Activated CD4-positive, alpha-beta T cell treated with anti-CD3 and anti-CD28 coated beads for 36 hours (primary cell): ENCODE measurements around the gene ATAD3A. TPM values are rescaled to one million over a fixed set of nuclear protein-coding genes. Genes with fewer than 3 reads are reported as not detected.
"Not testable (repeated sequence)": the region's sequence is repeated elsewhere in the genome, so short reads cannot be mapped to it uniquely, and the experiment has no call there.

ENCODE experiments used
- ATAC-seq: fragments of 200-7000 bp; cut with Tn5 transposase; one replicate; pipeline ENCODE4 v1.10.0; 2021; ENCODE audit warnings: mild to moderate bottlenecking, moderate library complexity
- CTCF ChIA-PET: fragments of 350-600 bp; sonication (Branson Sonifier 250); formaldehyde crosslinking; loops from one replicate; lab custom pipeline; 2021; ENCODE audit warnings: antibody characterized with exemption; lab: Charles Lee
- POLR2A ChIA-PET: fragments of 350-600 bp; sonication (Branson Sonifier 250); formaldehyde crosslinking; loops from one replicate; lab custom pipeline; 2021; ENCODE audit warnings: antibody characterized with exemption, inconsistent platforms; lab: Charles Lee
- DNase-seq: peaks from one replicate; pipeline ENCODE4 v3.0.0-alpha.2; 2020
- H3K27ac Mint-ChIP-seq: one replicate; pipeline ENCODE4 v1.8.0; 2021; ENCODE audit warnings: mixed read lengths
- H3K27me3 Mint-ChIP-seq: one replicate; pipeline ENCODE4 v1.8.0; 2021; ENCODE audit warnings: mixed read lengths
- H3K36me3 Mint-ChIP-seq: one replicate; pipeline ENCODE4 v1.8.0; 2021; ENCODE audit warnings: low read depth, mixed read lengths
- H3K4me1 Mint-ChIP-seq: one replicate; pipeline ENCODE4 v1.8.0; 2021; ENCODE audit warnings: mixed read lengths
- H3K4me3 Mint-ChIP-seq: one replicate; pipeline ENCODE4 v1.8.0; 2021; ENCODE audit warnings: mild to moderate bottlenecking, moderate library complexity, mixed read lengths
- H3K9me3 Mint-ChIP-seq: one replicate; pipeline ENCODE4 v1.8.0; 2021; ENCODE audit warnings: low read depth, mixed read lengths
- intact Hi-C, 2 experiments: fragments of 100-400 bp; cut with DNase I in 1 of 2; cut with micrococcal nuclease in 1 of 2; formaldehyde crosslinking; loops; one replicate each; pipeline versions ENCODE4 v1.14.2 to v1.15.1; 2022 to 2024; cut with DNase I, micrococcal nuclease
- total RNA-seq, 2 experiments: library from RNA; stranded (reverse); gene quantifications; one replicate each; pipeline ENCODE4 v1.2.3, GENCODE V29; 2021

Gene ATAD3A
- total RNA-seq, 2 experiments from 2014 or later, result 39.9 to 42.9 TPM

DNA sequence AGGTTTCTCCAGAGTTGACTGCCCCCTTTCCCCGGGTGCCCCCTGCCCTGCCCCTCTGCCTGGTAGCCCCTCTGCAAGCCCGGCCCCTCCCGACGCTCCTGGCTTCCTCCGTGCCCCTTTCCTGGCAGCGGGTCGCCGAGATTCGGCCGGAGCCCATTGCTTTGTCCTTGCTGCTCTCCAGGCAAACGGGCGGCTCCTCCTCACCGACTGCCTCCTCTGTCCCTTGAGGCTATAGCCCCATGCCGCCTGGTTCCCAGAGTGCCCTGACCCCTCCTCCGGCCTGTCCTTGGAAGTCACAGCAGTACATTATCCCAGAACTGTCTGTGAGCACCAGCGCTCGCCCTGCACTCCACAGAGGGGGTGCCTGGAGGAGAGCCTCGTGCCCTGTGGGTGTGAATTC is 1.7 kb downstream of the ATAD3A start:
- POLR2A ChIA-PET, ATAC-seq, H3K4me1 Mint-ChIP-seq, H3K27me3 Mint-ChIP-seq, CTCF ChIA-PET, H3K27ac Mint-ChIP-seq, H3K9me3 Mint-ChIP-seq, DNase-seq: not testable (repeated sequence)
- intact Hi-C loops, result loop anchor here (2.0 to 10.0 kb wide), 3 partner anchors 61 to 239 kb away; partner anchors contain the start of genes MMP23B (in 1 of the 2), SSU72 (in 1 of the 2) and UBE2J2 (in 1 of the 2)
- Mint-ChIP-seq H3K4me3 (peak overlapping the region; percentile 65), H3K36me3 (peaks cover 14% of the 10 kb centered on the region)

DNA sequence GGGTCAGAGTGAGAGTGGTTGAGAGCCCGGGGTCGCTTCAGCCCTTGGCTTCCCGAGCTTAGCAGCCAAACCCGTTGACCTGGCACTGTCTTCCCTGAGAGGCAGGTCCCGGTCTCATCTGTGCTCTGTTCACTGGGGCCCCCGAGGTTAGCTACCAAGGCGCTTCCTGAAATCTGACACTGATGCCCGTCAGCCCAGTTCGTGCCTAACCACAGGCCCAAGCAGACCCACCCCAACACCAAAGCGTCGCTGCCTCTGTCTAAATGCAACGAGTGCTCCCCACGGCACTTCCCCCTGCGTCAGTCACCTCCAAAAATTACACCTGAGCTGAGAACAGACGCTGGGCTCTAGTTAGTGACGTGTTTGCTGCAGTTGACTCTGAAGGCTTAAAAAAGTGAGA is 2.4 kb downstream of the ATAD3A start:
- H3K4me1 Mint-ChIP-seq, DNase-seq, H3K4me3 Mint-ChIP-seq, H3K9me3 Mint-ChIP-seq, H3K27me3 Mint-ChIP-seq, ATAC-seq, POLR2A ChIA-PET, CTCF ChIA-PET, H3K27ac Mint-ChIP-seq: not testable (repeated sequence)
- intact Hi-C loops, result loop anchor here in 1 of 2 experiments (5.0 to 10.0 kb wide), 2 partner anchors 118 to 240 kb away; partner anchors contain the start of genes MMP23B and UBE2J2
- peaks cover 15% of the 10 kb centered on the region for H3K36me3 Mint-ChIP-seq

GRCh38 chr1:1516923-1517322 is 5.0 kb downstream of the ATAD3A start:
- DNase-seq, H3K4me1 Mint-ChIP-seq, H3K27ac Mint-ChIP-seq, H3K27me3 Mint-ChIP-seq, H3K4me3 Mint-ChIP-seq, POLR2A ChIA-PET, CTCF ChIA-PET, H3K9me3 Mint-ChIP-seq, ATAC-seq: not testable (repeated sequence)
- H3K36me3 Mint-ChIP-seq, result peaks cover 21% of the 10 kb centered on the region
- intact Hi-C loops, result loop anchor here in 1 of 2 experiments (10.0 kb wide), 1 partner anchor 242 kb away; the partner anchor contains the start of gene UBE2J2

- intact Hi-C loops, result loop anchor here in 1 of 2 experiments (10.0 kb wide), 1 partner anchor 243 kb away; the partner anchor contains the start of gene UBE2J2
- H3K4me1 Mint-ChIP-seq, result peaks cover 2% of the 10 kb centered on the region
- no peaks in the 10 kb centered on the region for H3K9me3 Mint-ChIP-seq
- ATAC-seq (no peak), DNase-seq (no peak)
- H3K36me3 Mint-ChIP-seq, result peaks cover 21% of the 10 kb centered on the region
- H3K27ac Mint-ChIP-seq, result no peak overlapping the region
- H3K4me3 Mint-ChIP-seq, result no peak overlapping the region
- POLR2A ChIA-PET, result no interaction called here
- H3K27me3 Mint-ChIP-seq, result no peaks in the 10 kb centered on the region
- CTCF ChIA-PET, result no interaction called here
Measured at GRCh38 chr1:1517973-1518620, 6.1 kb downstream of the ATAD3A start.

GRCh38 chr1:1518621-1519007 is 6.7 kb downstream of the ATAD3A start:
- H3K4me1 Mint-ChIP-seq, ATAC-seq, POLR2A ChIA-PET, H3K27ac Mint-ChIP-seq, DNase-seq, H3K27me3 Mint-ChIP-seq, H3K9me3 Mint-ChIP-seq, H3K4me3 Mint-ChIP-seq, CTCF ChIA-PET: not testable (repeated sequence)
- intact Hi-C loops, result loop anchor here in 1 of 2 experiments (10.0 kb wide), 1 partner anchor 244 kb away; the partner anchor contains the start of gene UBE2J2
- peaks cover 21% of the 10 kb centered on the region for H3K36me3 Mint-ChIP-seq

GRCh38 chr1:1519805-1520505 is 8.0 kb downstream of the ATAD3A start:
- H3K4me1 Mint-ChIP-seq, POLR2A ChIA-PET, CTCF ChIA-PET, H3K4me3 Mint-ChIP-seq, H3K9me3 Mint-ChIP-seq, H3K27ac Mint-ChIP-seq, ATAC-seq, H3K27me3 Mint-ChIP-seq, DNase-seq: not testable (repeated sequence)
- intact Hi-C loops, result loop anchor here in 1 of 2 experiments (10.0 kb wide), 1 partner anchor 245 kb away; the partner anchor contains the start of gene UBE2J2
- peaks cover 21% of the 10 kb centered on the region for H3K36me3 Mint-ChIP-seq

GRCh38 chr1:1521331-1521730 is 9.4 kb downstream of the ATAD3A start:
- intact Hi-C loops, result no loop called here
- Mint-ChIP-seq H3K27ac (no peak overlapping the region), H3K36me3 (peaks cover 16% of the 10 kb centered on the region), H3K4me1 (no peaks in the 10 kb centered on the region), H3K27me3 (no peaks in the 10 kb centered on the region), H3K4me3 (no peak overlapping the region), H3K9me3 (no peaks in the 10 kb centered on the region)
- ChIA-PET CTCF (no interaction called here), POLR2A (no interaction called here)
- ATAC-seq, result no peak
- DNase-seq, result no peak

DNA sequence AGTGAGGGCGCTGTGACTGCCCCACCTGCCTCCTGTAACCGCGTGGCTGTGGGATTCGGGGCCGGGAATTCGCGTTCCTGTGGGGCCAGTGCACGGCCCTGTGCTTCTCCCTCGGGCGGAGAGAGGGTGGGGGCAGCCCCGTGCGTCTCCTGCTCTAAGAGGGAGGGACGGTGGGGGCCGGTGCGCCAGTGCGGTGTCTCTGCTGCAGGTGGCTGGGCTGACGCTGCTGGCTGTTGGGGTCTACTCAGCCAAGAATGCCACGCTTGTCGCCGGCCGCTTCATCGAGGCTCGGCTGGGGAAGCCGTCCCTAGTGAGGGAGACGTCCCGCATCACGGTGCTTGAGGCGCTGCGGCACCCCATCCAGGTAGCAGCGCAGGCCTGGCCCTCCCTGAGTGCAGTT is 10.6 kb downstream of the ATAD3A start:
- intact Hi-C loops, DNase-seq, POLR2A ChIA-PET, H3K4me3 Mint-ChIP-seq, H3K9me3 Mint-ChIP-seq, H3K27ac Mint-ChIP-seq, ATAC-seq, H3K27me3 Mint-ChIP-seq, H3K4me1 Mint-ChIP-seq, CTCF ChIA-PET: not testable (repeated sequence)
- H3K36me3 Mint-ChIP-seq, result peaks cover 17% of the 10 kb centered on the region

GRCh38 chr1:1523226-1523625 is 11.3 kb downstream of the ATAD3A start:
- ATAC-seq, H3K27ac Mint-ChIP-seq, intact Hi-C loops, H3K9me3 Mint-ChIP-seq, POLR2A ChIA-PET, CTCF ChIA-PET, H3K4me3 Mint-ChIP-seq, DNase-seq, H3K4me1 Mint-ChIP-seq, H3K27me3 Mint-ChIP-seq: not testable (repeated sequence)
- H3K36me3 Mint-ChIP-seq, result peaks cover 15% of the 10 kb centered on the region

DNA sequence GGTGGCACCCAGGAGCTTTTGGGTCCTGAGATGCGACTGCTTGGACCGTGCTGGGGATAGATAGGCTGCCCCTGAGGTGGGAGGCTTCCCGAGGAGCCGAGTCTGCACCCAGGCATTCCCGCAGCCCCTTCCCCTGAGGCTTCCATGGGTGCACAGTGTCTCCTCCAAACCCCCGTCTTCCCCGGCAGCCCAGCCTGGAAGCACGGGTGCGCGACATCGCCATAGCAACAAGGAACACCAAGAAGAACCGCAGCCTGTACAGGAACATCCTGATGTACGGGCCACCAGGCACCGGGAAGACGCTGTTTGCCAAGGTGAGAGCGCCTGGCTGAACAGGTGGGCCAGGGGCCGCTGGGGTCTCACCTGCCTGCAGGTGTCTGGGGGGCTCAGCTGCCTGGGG is 11.7 kb downstream of the ATAD3A start:
- DNase-seq, H3K27ac Mint-ChIP-seq, H3K9me3 Mint-ChIP-seq, ATAC-seq, POLR2A ChIA-PET, intact Hi-C loops, CTCF ChIA-PET, H3K4me1 Mint-ChIP-seq, H3K27me3 Mint-ChIP-seq, H3K4me3 Mint-ChIP-seq: not testable (repeated sequence)
- peaks cover 12% of the 10 kb centered on the region for H3K36me3 Mint-ChIP-seq

DNA sequence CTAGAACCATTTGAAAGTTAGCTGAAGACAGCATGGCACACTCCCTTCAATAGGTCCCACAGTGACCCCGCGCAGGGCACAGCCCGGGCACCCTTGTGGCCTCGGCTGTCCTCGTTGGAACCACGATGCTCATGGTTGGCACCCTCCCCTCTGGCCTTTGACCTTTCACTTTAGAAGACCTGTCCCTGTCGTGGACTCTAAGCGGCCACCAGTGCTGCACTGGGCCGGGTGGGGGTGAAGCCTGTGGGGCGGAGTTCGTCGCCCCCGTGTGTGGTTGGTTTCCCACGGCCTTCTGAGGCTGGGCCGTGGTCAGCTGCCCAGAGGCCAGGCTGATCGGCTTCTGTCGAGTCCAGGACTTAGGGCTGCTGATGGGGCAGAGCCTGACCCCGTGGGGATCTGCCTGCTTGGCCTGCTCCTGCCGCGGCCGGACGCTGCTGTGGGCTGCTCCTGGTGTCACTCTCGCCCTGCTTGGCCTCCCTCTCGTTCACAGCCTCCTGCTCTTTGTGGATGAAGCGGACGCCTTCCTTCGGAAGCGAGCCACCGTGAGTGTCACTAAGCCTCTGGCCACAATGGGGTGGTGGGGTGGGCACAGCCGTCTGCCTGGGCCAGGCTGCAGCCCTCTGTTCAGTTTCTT is 12.9 kb downstream of the ATAD3A start:
- H3K9me3 Mint-ChIP-seq, POLR2A ChIA-PET, CTCF ChIA-PET, H3K4me1 Mint-ChIP-seq, ATAC-seq, DNase-seq, H3K27ac Mint-ChIP-seq, intact Hi-C loops, H3K27me3 Mint-ChIP-seq, H3K4me3 Mint-ChIP-seq: not testable (repeated sequence)
- H3K36me3 Mint-ChIP-seq, result peaks cover 19% of the 10 kb centered on the region
